Liver (tissue), 3 donors: ENCODE measurements around the gene TVP23C.

Source experiments
- ATF3 ChIP-seq: IDR thresholded peaks from 2 replicates; pipeline ENCODE4 v1.6.1; 2016; ENCODE audit warnings: antibody characterized with exemption
- TAF1 ChIP-seq: conservative IDR thresholded peaks from 2 replicates; pipeline ENCODE4 v1.6.1; 2016; ENCODE audit warnings: antibody characterized with exemption, mild to moderate bottlenecking
- YY1 ChIP-seq: IDR thresholded peaks from 2 replicates; pipeline ENCODE4 v1.6.1; 2016; ENCODE audit warnings: antibody characterized with exemption, mild to moderate bottlenecking
- TF ChIP-seq, protein P1 (sequence below): fragments of 150-350 bp; IDR thresholded peaks from 2 replicates; pipeline ENCODE4 v1.5.1; 2017; ENCODE audit warnings: improper control_type of control experiment, low read depth, low read length; ENCODE audit not compliant: missing input control
- donor health status: healthy.
- donor health status: healthy.

DNA sequence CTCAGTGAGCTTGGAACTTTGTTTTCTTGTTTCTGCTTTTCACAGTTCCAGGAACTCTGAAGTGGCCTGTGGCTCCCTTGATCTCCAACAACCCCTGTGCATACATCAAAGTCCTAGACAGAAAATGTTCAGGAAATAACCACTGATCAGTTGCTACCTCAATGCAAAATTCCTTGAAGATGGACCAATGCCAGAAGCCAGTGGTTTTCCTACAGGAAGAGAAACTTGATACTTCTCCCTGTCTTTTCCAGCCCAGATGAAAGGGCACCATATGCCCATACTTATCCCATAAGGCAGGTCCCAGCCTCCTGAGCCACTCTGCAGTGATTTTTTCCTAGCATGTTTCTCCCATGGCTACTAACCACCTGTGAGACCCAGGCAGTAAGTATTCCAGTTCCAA is 83.6 kb downstream of the TVP23C start:
- TF ChIP-seq, protein P1, sequence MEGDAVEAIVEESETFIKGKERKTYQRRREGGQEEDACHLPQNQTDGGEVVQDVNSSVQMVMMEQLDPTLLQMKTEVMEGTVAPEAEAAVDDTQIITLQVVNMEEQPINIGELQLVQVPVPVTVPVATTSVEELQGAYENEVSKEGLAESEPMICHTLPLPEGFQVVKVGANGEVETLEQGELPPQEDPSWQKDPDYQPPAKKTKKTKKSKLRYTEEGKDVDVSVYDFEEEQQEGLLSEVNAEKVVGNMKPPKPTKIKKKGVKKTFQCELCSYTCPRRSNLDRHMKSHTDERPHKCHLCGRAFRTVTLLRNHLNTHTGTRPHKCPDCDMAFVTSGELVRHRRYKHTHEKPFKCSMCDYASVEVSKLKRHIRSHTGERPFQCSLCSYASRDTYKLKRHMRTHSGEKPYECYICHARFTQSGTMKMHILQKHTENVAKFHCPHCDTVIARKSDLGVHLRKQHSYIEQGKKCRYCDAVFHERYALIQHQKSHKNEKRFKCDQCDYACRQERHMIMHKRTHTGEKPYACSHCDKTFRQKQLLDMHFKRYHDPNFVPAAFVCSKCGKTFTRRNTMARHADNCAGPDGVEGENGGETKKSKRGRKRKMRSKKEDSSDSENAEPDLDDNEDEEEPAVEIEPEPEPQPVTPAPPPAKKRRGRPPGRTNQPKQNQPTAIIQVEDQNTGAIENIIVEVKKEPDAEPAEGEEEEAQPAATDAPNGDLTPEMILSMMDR: no peak
- no peak for TF ChIP-seq YY1
- TF ChIP-seq ATF3: no peak
- no peak for TF ChIP-seq TAF1
